OCI-LY1 (cell line): Measurements from ENCODE around the gene TMPRSS5.

Experiments used
- H2AFZ ChIP-seq: fragments of 200-600 bp; sonication (generic), shearing (Covaris generic); 2 replicates; pipeline ENCODE4 v1.6.0; 2014; ENCODE audit warnings: antibody characterized with exemption, mild to moderate bottlenecking, low read length
- H3F3A ChIP-seq: fragments of 200-600 bp; sonication (generic), shearing (Covaris generic); 2 replicates; pipeline ENCODE4 v1.6.0; 2014; ENCODE audit warnings: mild to moderate bottlenecking, antibody characterized with exemption, low read length, moderate library complexity; ENCODE audit not compliant: insufficient read depth
- H3K27ac ChIP-seq: fragments of 200-600 bp; sonication (generic); 2 replicates; pipeline ENCODE4 v1.5.1; 2014; ENCODE audit warnings: low read length, mixed run types, mild to moderate bottlenecking, low read depth; ENCODE audit not compliant: poor library complexity, severe bottlenecking
- H3K27me3 ChIP-seq: fragments of 200-600 bp; sonication (generic); 2 replicates; pipeline ENCODE4 v1.6.0; 2014; ENCODE audit warnings: antibody characterized with exemption, mild to moderate bottlenecking, low read length, moderate library complexity; ENCODE audit not compliant: insufficient read depth
- H3K36me3 ChIP-seq: fragments of 200-600 bp; sonication (generic); 2 replicates; pipeline ENCODE4 v1.6.1; 2014; ENCODE audit warnings: mild to moderate bottlenecking, antibody characterized with exemption, low read length, moderate library complexity, mixed read lengths; ENCODE audit not compliant: insufficient read depth
- H3K4me1 ChIP-seq: fragments of 200-600 bp; sonication (generic); 2 replicates; pipeline ENCODE4 v1.5.1; 2014; ENCODE audit warnings: mild to moderate bottlenecking, low read length, moderate library complexity; ENCODE audit not compliant: insufficient read depth, severe bottlenecking
- H3K4me2 ChIP-seq: fragments of 200-600 bp; sonication (generic), shearing (Covaris generic); 2 replicates; pipeline ENCODE4 v1.6.1; 2014; ENCODE audit warnings: low read length
- H3K4me3 ChIP-seq: fragments of 200-600 bp; sonication (generic); 2 replicates; pipeline ENCODE4 v1.5.1; 2014; ENCODE audit warnings: low read length, low read depth, mild to moderate bottlenecking, mixed read lengths; ENCODE audit not compliant: poor library complexity, severe bottlenecking
- H3K79me2 ChIP-seq: fragments of 200-600 bp; shearing (Covaris generic); 2 replicates; pipeline ENCODE4 v1.6.1; 2016; ENCODE audit warnings: mixed run types, low read length, mixed read lengths; ENCODE audit not compliant: insufficient read depth
- H3K9ac ChIP-seq: fragments of 200-600 bp; sonication (generic), shearing (Covaris generic); 2 replicates; pipeline ENCODE4 v1.6.1; 2014; ENCODE audit warnings: mild to moderate bottlenecking, low read length, mixed read lengths
- H3K9me2 ChIP-seq: fragments of 200-600 bp; sonication (generic), shearing (Covaris generic); 2 replicates; pipeline ENCODE4 v1.6.1; 2014; ENCODE audit warnings: low read depth, mild to moderate bottlenecking, low read length, mixed read lengths
- H3K9me3 ChIP-seq: fragments of 200-600 bp; shearing (Covaris generic); 2 replicates; pipeline ENCODE4 v1.6.1; 2014; ENCODE audit warnings: low read length, mixed read lengths
- H4K20me1 ChIP-seq: fragments of 200-600 bp; sonication (generic), shearing (Covaris generic); 2 replicates; pipeline ENCODE4 v1.6.0; 2016; ENCODE audit warnings: mild to moderate bottlenecking, low read length; ENCODE audit not compliant: insufficient read depth
- EZH2 ChIP-seq: fragments of 200-600 bp; sonication (generic), shearing (Covaris generic); IDR thresholded peaks from 2 replicates; pipeline ENCODE4 v1.8.0; 2017; ENCODE audit warnings: borderline replicate concordance, mixed run types, mild to moderate bottlenecking, antibody characterized with exemption, low read length, moderate library complexity, mixed read lengths
- TF ChIP-seq, protein P1 (sequence below): fragments of 200-600 bp; sonication (generic), shearing (Covaris generic); IDR thresholded peaks from 2 replicates; pipeline ENCODE4 v1.5.1; 2017; ENCODE audit warnings: mild to moderate bottlenecking, antibody characterized with exemption, low read length, moderate library complexity, mixed read lengths

Gene TMPRSS5

GRCh38 chr11:113638376-113638775 lies 67.7 kb downstream of the TMPRSS5 start:
- no peaks in the 10 kb centered on the region for H3K9me3 ChIP-seq
- no peak overlapping the region for H3K4me2 ChIP-seq
- H2AFZ ChIP-seq: no peak overlapping the region
- no peaks in the 10 kb centered on the region for H3K27me3 ChIP-seq
- no peak for TF ChIP-seq EZH2
- TF ChIP-seq, protein P1, sequence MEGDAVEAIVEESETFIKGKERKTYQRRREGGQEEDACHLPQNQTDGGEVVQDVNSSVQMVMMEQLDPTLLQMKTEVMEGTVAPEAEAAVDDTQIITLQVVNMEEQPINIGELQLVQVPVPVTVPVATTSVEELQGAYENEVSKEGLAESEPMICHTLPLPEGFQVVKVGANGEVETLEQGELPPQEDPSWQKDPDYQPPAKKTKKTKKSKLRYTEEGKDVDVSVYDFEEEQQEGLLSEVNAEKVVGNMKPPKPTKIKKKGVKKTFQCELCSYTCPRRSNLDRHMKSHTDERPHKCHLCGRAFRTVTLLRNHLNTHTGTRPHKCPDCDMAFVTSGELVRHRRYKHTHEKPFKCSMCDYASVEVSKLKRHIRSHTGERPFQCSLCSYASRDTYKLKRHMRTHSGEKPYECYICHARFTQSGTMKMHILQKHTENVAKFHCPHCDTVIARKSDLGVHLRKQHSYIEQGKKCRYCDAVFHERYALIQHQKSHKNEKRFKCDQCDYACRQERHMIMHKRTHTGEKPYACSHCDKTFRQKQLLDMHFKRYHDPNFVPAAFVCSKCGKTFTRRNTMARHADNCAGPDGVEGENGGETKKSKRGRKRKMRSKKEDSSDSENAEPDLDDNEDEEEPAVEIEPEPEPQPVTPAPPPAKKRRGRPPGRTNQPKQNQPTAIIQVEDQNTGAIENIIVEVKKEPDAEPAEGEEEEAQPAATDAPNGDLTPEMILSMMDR: no peak
- H3K4me1 ChIP-seq: no peaks in the 10 kb centered on the region
- H3K36me3 ChIP-seq: no peaks in the 10 kb centered on the region
- no peaks in the 10 kb centered on the region for H3F3A ChIP-seq
- H3K27ac ChIP-seq: no peak overlapping the region
- no peaks in the 10 kb centered on the region for H4K20me1 ChIP-seq
- no peak overlapping the region for H3K4me3 ChIP-seq
- no peaks in the 10 kb centered on the region for H3K9me2 ChIP-seq
- H3K9ac ChIP-seq: no peak overlapping the region
- H3K79me2 ChIP-seq: no peaks in the 10 kb centered on the region

- no peak overlapping the region for H2AFZ ChIP-seq
- H3K9ac ChIP-seq: no peak overlapping the region
- no peak overlapping the region for H3K27ac ChIP-seq
- H3F3A ChIP-seq: no peaks in the 10 kb centered on the region
- no peaks in the 10 kb centered on the region for H3K27me3 ChIP-seq
- no peaks in the 10 kb centered on the region for H3K4me1 ChIP-seq
- no peaks in the 10 kb centered on the region for H3K79me2 ChIP-seq
- H4K20me1 ChIP-seq: no peaks in the 10 kb centered on the region
- H3K9me2 ChIP-seq: no peaks in the 10 kb centered on the region
- no peak overlapping the region for H3K4me3 ChIP-seq
- TF ChIP-seq, protein P1: no peak
- no peak for TF ChIP-seq EZH2
- H3K36me3 ChIP-seq: no peaks in the 10 kb centered on the region
- H3K4me2 ChIP-seq: no peak overlapping the region
- no peaks in the 10 kb centered on the region for H3K9me3 ChIP-seq
Observed at GRCh38 chr11:113637636-113638035, 68.5 kb downstream of the TMPRSS5 start.
